K562 (cell line): Measurements from ENCODE around the gene GCN1.

Experiments used
- CHD4 ChIP-seq: fragments of 200-600 bp; sonication (generic); IDR thresholded peaks from 3 replicates; pipeline ENCODE4 v1.6.1; 2012; ENCODE audit warnings: low read depth, mild to moderate bottlenecking, mixed read lengths, low read length, inconsistent platforms; ENCODE audit not compliant: insufficient read depth, insufficient replicate concordance, poor library complexity, severe bottlenecking
- CSDE1 ChIP-seq, 2 experiments: fragments of 450-650 bp; IDR thresholded peaks; 2 replicates each; pipeline ENCODE4 v1.6.1; 2016; ENCODE audit warnings: mild to moderate bottlenecking in 1 of 2
- FOXJ3 ChIP-seq: sonication (generic); formaldehyde crosslinking; IDR thresholded peaks from 2 replicates; pipeline ENCODE4 v1.4.0; 2020; ENCODE audit warnings: mild to moderate bottlenecking, missing genetic modification reagents
- RBM39 ChIP-seq: fragments of 200-400 bp; formaldehyde crosslinking; optimal IDR thresholded peaks from 2 replicates; pipeline ENCODE3; 2018; ENCODE audit warnings: low read depth, low read length
- SIN3A ChIP-seq, 2 experiments: fragments of 150-350 bp in 1 of 2; IDR thresholded peaks; 2 replicates each; pipeline ENCODE4 v1.6.1; 2011 to 2016; ENCODE audit warnings: borderline replicate concordance in 2 of 2, low read depth in 2 of 2, low read length in 2 of 2, mild to moderate bottlenecking in 2 of 2, moderate library complexity in 2 of 2; ENCODE audit not compliant: control insufficient read depth in 1 of 2
- SRSF7 ChIP-seq: fragments of 200-400 bp; formaldehyde crosslinking; optimal IDR thresholded peaks from 2 replicates; pipeline ENCODE3; 2017; ENCODE audit warnings: mild to moderate bottlenecking, low read depth, low read length
- TEAD4 ChIP-seq, 2 experiments: sonication (generic) in 1 of 2; formaldehyde crosslinking in 1 of 2; IDR thresholded peaks; 2 replicates each; pipeline versions ENCODE4 v1.6.1 to v1.8.0; 2012 to 2022; ENCODE audit warnings: borderline replicate concordance in 1 of 2, inconsistent platforms in 1 of 2, low read length in 1 of 2, mild to moderate bottlenecking in 1 of 2, missing genetic modification reagents in 1 of 2
- TFAP4 ChIP-seq: sonication (generic); formaldehyde crosslinking; IDR thresholded peaks from 2 replicates; pipeline ENCODE4 v1.8.0; 2022; ENCODE audit warnings: missing genetic modification reagents, mild to moderate bottlenecking, moderate library complexity, borderline replicate concordance
- ZBTB34 ChIP-seq: fragments of 250-450 bp; sonication (Bioruptor Pico); IDR thresholded peaks from 2 replicates; pipeline ENCODE4 v1.8.0; 2021; ENCODE audit warnings: mild to moderate bottlenecking, moderate library complexity
- ZNF274 ChIP-seq: IDR thresholded peaks from 2 replicates; pipeline ENCODE4 v1.6.1; 2011; ENCODE audit warnings: low read depth, mild to moderate bottlenecking, low read length, moderate library complexity, borderline replicate concordance
- TF ChIP-seq, protein P1 (sequence below), 3 experiments: IDR thresholded peaks in 2 of 3; conservative IDR thresholded peaks in 1 of 3; 2 replicates each; pipeline ENCODE4 v1.5.1; 2011 to 2012; ENCODE audit warnings: low read length in 3 of 3, mild to moderate bottlenecking in 3 of 3, control low read depth in 2 of 3, improper control_type of control experiment in 1 of 3, inconsistent platforms in 1 of 3, low read depth in 1 of 3, mixed read lengths in 1 of 3, moderate library complexity in 1 of 3; ENCODE audit not compliant: insufficient read depth in 2 of 3

DNA sequence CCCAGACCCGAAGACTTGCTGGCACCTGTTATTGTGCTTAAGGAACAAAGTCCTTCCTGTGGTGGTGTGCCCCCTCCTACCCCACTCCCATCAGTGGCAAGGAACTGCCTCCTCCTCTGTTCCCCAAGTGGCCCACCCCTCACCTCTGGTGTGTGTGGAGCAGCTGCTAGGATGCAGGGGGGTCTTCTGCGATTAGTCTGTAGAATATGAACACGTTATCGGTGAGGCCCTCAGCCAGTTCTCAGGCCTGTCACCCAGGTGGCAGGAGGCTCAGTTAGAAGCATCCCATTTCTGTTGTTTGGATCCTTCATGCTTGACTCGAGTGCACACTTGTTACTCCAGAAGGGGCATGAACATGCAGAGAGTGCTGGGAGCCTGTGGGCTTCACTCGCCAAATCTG is 117.3 kb downstream of the GCN1 start:
- TF ChIP-seq TEAD4 (IDR thresholded peaks at IDR 0.05; ENCODE audit: low read length) (no peak), TEAD4 (CRISPR knock-in tag; IDR thresholded peaks at IDR 0.05; ENCODE audit: borderline replicate concordance) (no peak), SRSF7 (no peak), ZBTB34 (no peak), RBM39 (no peak), TFAP4 (CRISPR knock-in tag) (no peak), FOXJ3 (no peak), SIN3A (IDR thresholded peaks at IDR 0.05; ENCODE audit: borderline replicate concordance in 2 of 2, control insufficient read depth in 1 of 2, low read depth in 2 of 2, low read length in 2 of 2) (no peak), CSDE1 (IDR thresholded peaks at IDR 0.05) (no peak), CHD4 (no peak), ZNF274 (no peak)
- TF ChIP-seq, protein P1, sequence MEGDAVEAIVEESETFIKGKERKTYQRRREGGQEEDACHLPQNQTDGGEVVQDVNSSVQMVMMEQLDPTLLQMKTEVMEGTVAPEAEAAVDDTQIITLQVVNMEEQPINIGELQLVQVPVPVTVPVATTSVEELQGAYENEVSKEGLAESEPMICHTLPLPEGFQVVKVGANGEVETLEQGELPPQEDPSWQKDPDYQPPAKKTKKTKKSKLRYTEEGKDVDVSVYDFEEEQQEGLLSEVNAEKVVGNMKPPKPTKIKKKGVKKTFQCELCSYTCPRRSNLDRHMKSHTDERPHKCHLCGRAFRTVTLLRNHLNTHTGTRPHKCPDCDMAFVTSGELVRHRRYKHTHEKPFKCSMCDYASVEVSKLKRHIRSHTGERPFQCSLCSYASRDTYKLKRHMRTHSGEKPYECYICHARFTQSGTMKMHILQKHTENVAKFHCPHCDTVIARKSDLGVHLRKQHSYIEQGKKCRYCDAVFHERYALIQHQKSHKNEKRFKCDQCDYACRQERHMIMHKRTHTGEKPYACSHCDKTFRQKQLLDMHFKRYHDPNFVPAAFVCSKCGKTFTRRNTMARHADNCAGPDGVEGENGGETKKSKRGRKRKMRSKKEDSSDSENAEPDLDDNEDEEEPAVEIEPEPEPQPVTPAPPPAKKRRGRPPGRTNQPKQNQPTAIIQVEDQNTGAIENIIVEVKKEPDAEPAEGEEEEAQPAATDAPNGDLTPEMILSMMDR (IDR thresholded peaks at IDR 0.05 in 2 of 3, conservative IDR thresholded peaks at IDR 0.05 in 1 of 3; ENCODE audit: insufficient read depth in 2 of 3, low read depth in 1 of 3, low read length in 3 of 3), result no peak
